ENCODE data around the gene CLDN8. TPM values are rescaled to one million over a fixed set of nuclear protein-coding genes. Genes with fewer than 3 reads are reported as not detected.

Gene CLDN8
- total and polyA plus RNA-seq, 8 donors = 0.14 to 0.64 (median 0.44) TPM; not detected in 2

DNA sequence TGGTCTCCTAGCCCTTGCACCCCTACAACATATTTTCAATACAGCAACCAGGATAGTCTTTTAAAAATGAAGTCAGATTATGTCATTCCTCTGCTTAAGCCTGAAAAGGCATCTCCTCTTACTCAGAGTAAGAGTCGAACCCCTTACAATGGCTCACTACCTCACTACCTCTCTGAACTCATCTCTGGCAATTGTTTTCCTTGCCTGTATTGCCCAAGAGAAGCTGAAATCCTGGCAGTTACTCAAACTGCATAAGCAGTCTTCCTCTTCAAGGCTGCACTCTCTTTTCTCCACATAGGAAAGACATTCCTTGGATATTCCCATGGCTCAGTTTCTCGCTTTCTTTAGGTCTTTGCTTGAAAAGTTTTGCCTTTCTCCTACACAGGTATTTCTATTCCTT, 22.7 kb downstream of the CLDN8 start:
- ATAC-seq (no peak), DNase-seq (no peak)
- no peak for TF ChIP-seq CTCF (IDR thresholded peaks at IDR 0.05)
- H3K36me3 ChIP-seq = no peaks in the 10 kb centered on the region
- H3K27ac ChIP-seq = no peak overlapping the region
- no peaks in the 10 kb centered on the region for H3K4me1 ChIP-seq
- H3K27me3 ChIP-seq = no peaks in the 10 kb centered on the region
- intact Hi-C loops (cut with DNase I) = no loop called here
- no peak overlapping the region for H3K4me3 ChIP-seq
- no peaks in the 10 kb centered on the region for H3K9me3 ChIP-seq

- no peaks in the 10 kb centered on the region for H3K27me3 ChIP-seq
- H3K4me1 ChIP-seq = no peaks in the 10 kb centered on the region
- ATAC-seq = no peak
- H3K4me3 ChIP-seq = no peak overlapping the region
- DNase-seq = no peak
- no peaks in the 10 kb centered on the region for H3K9me3 ChIP-seq
- TF ChIP-seq CTCF (IDR thresholded peaks at IDR 0.05) = no peak
- intact Hi-C loops (cut with DNase I) = no loop called here
- H3K27ac ChIP-seq = no peak overlapping the region
- H3K36me3 ChIP-seq = no peaks in the 10 kb centered on the region
Observed at GRCh38 chr21:30190554-30190953, 25.3 kb downstream of the CLDN8 start.

DNA sequence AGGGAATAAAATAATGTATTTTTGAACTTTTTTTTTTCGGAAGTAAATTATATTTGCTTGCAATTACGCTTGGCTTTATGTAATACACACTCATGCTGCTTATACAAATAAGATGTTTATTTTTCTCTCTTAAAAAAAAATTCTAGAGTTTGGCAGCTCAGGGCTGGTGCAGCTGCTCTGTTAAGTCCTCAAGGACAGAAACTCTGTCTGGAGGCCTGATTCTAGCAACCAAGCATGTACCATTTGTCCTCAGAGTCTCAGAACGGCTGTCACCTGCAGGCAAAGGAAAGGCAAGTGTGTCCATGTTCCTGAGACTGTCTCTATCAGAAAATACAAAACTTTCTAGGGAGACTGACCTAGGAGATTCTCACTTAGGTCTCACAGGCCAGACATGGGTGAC, 26.1 kb downstream of the CLDN8 start:
- no peaks in the 10 kb centered on the region for H3K27me3 ChIP-seq
- H3K4me3 ChIP-seq = no peak overlapping the region
- DNase-seq (no peak), ATAC-seq (no peak)
- no peaks in the 10 kb centered on the region for H3K4me1 ChIP-seq
- H3K36me3 ChIP-seq = no peaks in the 10 kb centered on the region
- intact Hi-C loops (cut with DNase I) = no loop called here
- no peak overlapping the region for H3K27ac ChIP-seq
- TF ChIP-seq CTCF (IDR thresholded peaks at IDR 0.05) = no peak
- H3K9me3 ChIP-seq = no peaks in the 10 kb centered on the region

DNA sequence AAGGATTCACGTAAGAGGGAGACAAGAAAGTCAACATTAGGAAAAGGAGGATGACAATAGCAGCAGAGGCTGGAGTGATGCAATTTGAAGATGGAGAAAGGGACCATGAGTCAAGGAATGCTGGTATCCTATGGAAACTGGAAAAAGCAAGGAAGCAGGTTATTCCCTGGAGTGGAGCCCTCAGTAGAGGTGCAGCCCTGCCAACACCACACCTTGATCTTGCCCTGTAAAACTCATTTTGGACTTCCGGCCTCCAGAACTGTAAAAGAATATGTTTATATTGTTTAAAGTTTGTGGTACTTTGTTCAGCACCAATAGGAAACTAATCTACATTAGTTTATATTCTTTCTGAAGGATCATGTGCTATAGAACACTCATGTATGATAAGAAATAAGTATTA, 29.7 kb downstream of the CLDN8 start:
- intact Hi-C loops (cut with DNase I) = no loop called here
- Histone ChIP-seq H3K9me3 (no peaks in the 10 kb centered on the region), H3K36me3 (no peaks in the 10 kb centered on the region), H3K4me3 (no peak overlapping the region), H3K4me1 (no peaks in the 10 kb centered on the region), H3K27me3 (no peaks in the 10 kb centered on the region), H3K27ac (no peak overlapping the region)
- no peak for TF ChIP-seq CTCF (IDR thresholded peaks at IDR 0.05)
- DNase-seq (no peak), ATAC-seq (no peak)

GRCh38 chr21:30168086-30168485, 47.8 kb downstream of the CLDN8 start:
- no peaks in the 10 kb centered on the region for H3K4me1 ChIP-seq
- no peaks in the 10 kb centered on the region for H3K27me3 ChIP-seq
- no peak for TF ChIP-seq CTCF (IDR thresholded peaks at IDR 0.05)
- no peaks in the 10 kb centered on the region for H3K9me3 ChIP-seq
- no peaks in the 10 kb centered on the region for H3K36me3 ChIP-seq
- no peak overlapping the region for H3K27ac ChIP-seq
- intact Hi-C loops (cut with DNase I) = no loop called here
- DNase-seq (no peak), ATAC-seq (no peak)
- no peak overlapping the region for H3K4me3 ChIP-seq

All from left lung (tissue), 10 donors.